ENCODE measurements around the gene ZMAT5.

The ZMAT5 gene

GRCh38 chr22:29751669-29752068 lies 15.1 kb downstream of the ZMAT5 start:
- FAIRE-seq, result no peak

- no peak for FAIRE-seq
Measured at GRCh38 chr22:29750559-29751538, 16.0 kb downstream of the ZMAT5 start.

- no peak for FAIRE-seq
Measured at GRCh38 chr22:29750029-29750428, 16.8 kb downstream of the ZMAT5 start.

DNA sequence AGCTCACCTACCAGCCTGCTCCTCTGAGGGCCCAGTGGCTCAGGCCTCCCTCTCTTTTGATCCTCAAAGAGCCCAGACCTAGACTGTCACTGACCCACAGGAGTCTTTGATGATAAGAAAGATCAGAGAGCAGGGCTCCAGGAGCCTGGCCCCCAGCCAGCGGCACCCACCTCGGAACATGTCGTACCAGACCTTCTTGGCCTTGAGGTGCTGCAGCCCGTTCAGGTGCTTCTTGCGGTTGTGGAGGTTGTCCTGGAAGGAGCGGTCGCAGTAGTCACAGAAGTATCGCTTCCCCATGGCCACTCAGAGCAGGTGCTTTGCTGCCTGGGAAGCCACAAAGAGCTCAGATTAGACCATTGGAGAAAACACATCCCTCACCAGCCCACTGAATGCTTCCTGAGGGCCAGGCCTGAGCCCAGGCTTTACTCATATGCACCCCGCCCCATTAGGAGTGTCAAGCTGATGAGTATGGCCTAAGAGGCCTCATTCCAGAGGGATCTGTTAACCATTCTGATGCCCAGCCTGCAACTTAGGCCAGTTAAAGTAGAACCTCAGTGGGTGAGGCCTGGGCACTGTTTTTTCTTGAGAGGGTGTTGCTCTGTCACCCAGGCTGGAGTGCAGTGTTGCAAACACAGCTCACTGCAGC lies 18.4 kb downstream of the ZMAT5 start:
- no peak for FAIRE-seq

GRCh38 chr22:29747832-29748231 lies 19.0 kb downstream of the ZMAT5 start:
- no peak for FAIRE-seq

- FAIRE-seq, result no peak
Measured at GRCh38 chr22:29744902-29745301, 21.9 kb downstream of the ZMAT5 start.

DNA sequence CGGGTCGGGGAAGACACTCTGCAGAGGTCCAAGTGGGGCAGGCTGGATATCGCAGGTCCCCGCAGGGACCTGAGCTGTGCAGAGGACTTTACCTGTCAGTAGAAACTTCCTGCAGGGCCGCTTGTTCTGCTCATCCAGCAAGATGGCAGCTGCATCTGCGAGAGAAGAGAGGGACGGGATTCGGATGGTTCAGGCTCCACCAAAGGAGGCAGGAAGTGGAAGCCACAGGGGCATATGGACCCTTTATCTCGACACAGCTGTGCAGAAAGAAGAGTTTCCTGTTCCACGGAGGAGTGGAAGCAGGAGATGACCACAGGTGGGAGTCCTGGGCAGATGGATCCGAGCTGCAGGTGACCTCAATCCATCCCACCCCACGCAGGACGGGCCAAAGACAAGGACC lies 24.5 kb downstream of the ZMAT5 start:
- FAIRE-seq, result no peak

GRCh38 chr22:29741926-29742325 lies 24.9 kb downstream of the ZMAT5 start:
- FAIRE-seq, result no peak

GRCh38 chr22:29740216-29740615 lies 26.6 kb downstream of the ZMAT5 start:
- FAIRE-seq, result no peak

DNA sequence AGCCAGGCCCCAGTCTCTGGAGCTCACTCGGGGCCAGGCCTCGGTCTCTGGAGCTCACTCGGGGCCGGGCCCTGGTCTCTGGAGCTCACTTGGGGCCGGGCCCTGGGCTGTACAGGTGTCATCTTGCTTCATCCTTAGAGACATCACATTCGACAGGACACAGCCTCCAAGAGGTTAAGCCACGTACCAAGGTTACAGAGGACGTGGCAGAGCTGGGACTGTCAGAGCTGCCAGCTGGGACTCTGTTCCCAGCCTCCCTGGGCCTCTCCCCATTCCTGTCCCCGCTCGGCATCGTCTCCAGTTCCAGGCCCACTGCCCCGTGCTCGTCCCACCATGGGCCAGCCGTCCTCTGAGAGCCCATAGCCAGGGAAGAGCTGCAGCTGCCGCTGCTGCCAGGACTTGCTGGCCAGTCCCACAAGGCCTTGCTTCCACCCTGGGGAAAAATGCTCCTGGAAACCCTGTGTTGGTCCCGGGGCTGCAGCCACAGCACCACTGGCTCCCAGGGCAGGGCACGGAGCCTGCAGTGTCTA lies 27.4 kb downstream of the ZMAT5 start:
- no peak for FAIRE-seq

- no peak for FAIRE-seq
Measured at GRCh38 chr22:29738118-29738815, 28.5 kb downstream of the ZMAT5 start.

DNA sequence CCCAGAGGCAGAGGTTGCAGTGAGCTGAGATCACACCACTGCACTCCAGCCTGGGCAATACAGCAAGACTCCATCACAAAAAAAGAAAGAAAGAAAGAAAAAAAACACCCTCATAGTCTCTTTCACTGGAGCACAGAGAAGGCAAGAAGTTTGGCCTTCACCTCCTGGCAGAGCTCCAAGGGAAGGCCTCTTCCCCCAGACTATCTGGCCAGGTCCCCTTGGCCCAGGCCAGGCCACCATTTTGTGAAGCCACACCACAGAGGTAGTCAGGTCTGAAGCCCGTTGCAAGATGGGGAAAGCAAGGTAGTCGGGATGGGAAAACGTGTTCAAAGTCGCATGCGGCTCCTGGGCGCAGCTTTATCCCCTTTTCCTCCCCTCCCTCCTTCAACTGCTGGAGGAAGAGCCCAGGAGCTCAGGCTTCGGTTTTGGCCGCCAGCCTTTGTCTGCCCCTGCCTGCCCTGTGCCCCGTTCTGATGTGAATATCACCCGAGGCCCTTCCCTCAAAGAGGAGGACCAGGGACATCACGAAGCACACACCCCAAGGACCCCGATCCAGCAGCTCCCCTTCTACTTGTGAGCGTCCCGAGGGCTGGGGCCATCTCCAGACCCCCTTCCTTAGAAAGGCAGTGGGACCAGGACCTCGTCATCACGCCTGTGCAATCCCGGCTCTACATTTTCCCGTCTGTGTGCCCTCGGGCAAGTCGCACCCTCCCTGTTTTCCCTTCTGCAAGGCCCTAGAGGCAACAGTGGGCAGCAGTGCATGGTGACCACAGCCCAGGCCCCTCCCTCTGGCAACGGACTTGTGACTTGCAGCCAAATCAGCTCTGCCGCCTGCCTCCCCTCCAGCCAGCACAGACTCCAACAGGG lies 29.3 kb downstream of the ZMAT5 start:
- FAIRE-seq, result no peak

- no peak for FAIRE-seq
Measured at GRCh38 chr22:29735416-29735815, 31.4 kb downstream of the ZMAT5 start.

GRCh38 chr22:29734838-29735237 lies 32.0 kb downstream of the ZMAT5 start:
- no peak for FAIRE-seq

GRCh38 chr22:29734406-29734805 lies 32.4 kb downstream of the ZMAT5 start:
- FAIRE-seq, result no peak

DNA sequence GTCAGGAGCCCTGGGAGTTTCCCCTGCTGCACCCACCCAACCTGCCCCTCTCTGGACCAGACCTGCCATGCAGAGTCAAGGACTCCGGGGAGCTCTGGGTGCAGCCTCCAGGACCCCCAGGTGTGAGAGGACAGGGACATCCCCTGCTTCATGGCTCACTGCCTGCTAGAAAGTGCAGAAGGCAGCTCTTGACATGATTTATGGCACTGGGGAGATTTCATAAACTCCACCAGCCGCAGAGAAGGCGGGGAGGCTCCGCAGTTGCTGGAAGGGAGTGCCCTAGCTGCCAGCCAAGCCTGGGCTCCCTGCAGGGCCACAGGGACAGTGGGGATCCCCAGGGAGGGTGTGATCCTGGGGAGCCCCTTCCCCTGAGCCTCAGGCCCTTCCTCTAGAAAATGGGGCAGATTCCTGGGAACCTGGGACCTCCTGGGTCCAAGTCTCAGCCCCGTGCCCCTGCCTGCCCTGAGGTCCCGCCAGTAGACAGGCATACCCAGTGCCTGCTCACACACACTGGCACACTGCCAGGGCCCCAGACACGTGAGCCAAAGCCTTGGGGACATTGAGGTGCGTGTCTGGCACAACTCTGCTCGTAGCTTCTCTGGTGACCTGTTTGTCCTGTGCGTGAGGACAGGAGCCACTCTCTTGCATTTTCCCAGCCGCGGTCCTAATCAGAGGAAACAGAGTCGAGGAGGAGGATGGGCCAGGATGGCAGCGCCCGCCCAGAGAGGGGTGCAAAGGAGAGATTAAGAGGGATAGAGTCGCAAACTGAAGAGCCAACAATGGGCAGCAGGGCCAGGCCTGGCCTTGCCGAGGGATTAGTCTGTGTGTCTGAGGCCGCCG lies 33.2 kb downstream of the ZMAT5 start:
- FAIRE-seq, result no peak

GRCh38 chr22:29732883-29733282 lies 33.9 kb downstream of the ZMAT5 start:
- no peak for FAIRE-seq

GRCh38 chr22:29731058-29731850 lies 35.6 kb downstream of the ZMAT5 start:
- no peak for FAIRE-seq

DNA sequence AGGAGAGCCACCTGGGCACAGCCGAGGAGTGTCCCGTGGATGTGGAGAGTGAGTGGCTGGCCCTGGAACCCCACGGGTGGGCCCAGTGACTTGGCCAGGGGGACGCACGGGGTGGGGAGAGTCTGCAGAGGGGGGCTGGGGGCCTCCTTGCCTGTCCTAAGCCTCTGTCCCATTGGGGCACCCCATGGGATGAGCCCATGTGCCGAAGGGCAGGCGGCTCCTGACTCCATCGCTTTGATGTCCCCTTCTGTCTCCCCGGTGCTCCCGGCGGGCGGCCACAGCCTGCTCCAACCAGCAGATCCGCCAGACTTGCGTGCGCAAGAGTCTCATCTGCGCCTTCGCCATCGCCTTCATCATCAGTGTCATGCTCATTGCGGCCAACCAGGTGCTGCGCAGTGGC lies 37.6 kb downstream of the ZMAT5 start:
- no peak for FAIRE-seq

GRCh38 chr22:29727131-29727523 lies 39.7 kb downstream of the ZMAT5 start:
- FAIRE-seq, result no peak
